ENCODE measurements around the gene AMBRA1.

The AMBRA1 gene, protein sequence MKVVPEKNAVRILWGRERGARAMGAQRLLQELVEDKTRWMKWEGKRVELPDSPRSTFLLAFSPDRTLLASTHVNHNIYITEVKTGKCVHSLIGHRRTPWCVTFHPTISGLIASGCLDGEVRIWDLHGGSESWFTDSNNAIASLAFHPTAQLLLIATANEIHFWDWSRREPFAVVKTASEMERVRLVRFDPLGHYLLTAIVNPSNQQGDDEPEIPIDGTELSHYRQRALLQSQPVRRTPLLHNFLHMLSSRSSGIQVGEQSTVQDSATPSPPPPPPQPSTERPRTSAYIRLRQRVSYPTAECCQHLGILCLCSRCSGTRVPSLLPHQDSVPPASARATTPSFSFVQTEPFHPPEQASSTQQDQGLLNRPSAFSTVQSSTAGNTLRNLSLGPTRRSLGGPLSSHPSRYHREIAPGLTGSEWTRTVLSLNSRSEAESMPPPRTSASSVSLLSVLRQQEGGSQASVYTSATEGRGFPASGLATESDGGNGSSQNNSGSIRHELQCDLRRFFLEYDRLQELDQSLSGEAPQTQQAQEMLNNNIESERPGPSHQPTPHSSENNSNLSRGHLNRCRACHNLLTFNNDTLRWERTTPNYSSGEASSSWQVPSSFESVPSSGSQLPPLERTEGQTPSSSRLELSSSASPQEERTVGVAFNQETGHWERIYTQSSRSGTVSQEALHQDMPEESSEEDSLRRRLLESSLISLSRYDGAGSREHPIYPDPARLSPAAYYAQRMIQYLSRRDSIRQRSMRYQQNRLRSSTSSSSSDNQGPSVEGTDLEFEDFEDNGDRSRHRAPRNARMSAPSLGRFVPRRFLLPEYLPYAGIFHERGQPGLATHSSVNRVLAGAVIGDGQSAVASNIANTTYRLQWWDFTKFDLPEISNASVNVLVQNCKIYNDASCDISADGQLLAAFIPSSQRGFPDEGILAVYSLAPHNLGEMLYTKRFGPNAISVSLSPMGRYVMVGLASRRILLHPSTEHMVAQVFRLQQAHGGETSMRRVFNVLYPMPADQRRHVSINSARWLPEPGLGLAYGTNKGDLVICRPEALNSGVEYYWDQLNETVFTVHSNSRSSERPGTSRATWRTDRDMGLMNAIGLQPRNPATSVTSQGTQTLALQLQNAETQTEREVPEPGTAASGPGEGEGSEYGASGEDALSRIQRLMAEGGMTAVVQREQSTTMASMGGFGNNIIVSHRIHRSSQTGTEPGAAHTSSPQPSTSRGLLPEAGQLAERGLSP (N-terminal part only)

DNA sequence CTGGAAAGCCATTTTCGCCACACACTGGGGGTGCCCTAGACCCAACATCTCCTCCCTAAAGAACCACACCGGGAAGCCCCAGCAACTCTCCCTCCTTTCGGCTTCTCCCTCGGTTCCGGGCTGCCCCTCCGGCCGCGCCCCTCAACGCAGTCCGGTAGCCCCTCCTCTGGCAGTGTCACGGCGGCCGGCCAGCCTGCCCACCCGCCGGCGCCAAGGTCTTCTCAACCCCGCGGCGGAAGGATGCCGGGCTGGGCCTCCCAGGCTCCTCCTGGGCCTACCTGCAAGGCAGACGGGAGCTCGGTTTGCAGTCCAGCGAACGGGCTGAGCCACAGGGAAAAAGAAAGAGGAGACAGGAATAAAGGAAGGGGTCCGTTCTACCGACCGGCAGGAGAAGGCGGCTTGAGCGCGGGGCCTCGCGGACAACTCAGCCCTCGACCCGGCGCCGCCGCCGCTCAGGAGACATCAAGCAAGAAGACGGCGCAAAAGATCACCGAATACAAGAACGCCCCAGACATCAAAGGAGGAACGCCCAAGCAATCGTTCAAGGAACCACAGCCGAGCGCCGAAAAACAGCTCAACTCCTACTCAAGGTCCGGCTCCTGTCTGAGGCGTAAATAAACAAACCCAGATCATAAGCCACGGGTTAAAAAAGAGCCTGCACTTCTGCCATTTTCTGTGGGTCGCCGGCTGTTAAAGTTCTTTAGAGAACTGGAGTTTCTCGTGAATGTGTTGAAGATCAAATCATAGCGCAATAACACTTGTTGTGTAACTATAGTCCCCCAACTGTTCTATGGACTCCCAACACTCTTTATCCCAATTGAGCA lies at the start of gene AMBRA1:
TSS of gene AMBRA1 (minus strand) at position 474 of the 824 bp plus-strand sequence. CDS start 45,643 bp downstream, outside the sequence.
- DNase-seq = peak; percentile 99

DNA sequence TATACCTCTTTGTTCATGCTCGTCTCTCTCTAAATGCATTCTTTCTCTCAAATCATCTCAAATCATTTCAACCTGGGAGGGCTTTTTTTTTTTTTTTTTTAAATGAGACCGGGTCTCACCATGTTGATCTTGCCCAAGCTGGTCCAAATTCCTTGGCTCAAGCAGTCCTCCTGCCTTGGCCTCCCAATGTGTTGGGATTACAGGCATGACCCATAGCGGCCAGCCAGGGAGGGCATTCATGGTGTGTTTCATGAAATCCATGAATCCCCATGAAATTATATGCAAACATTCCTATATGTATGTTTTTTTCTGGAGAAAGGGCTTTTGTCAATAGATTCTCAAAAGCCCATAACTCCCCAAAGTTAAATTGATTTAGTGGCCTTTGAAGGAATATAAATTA lies 49.7 kb upstream of the AMBRA1 start:
- DNase-seq = no peak

DNA sequence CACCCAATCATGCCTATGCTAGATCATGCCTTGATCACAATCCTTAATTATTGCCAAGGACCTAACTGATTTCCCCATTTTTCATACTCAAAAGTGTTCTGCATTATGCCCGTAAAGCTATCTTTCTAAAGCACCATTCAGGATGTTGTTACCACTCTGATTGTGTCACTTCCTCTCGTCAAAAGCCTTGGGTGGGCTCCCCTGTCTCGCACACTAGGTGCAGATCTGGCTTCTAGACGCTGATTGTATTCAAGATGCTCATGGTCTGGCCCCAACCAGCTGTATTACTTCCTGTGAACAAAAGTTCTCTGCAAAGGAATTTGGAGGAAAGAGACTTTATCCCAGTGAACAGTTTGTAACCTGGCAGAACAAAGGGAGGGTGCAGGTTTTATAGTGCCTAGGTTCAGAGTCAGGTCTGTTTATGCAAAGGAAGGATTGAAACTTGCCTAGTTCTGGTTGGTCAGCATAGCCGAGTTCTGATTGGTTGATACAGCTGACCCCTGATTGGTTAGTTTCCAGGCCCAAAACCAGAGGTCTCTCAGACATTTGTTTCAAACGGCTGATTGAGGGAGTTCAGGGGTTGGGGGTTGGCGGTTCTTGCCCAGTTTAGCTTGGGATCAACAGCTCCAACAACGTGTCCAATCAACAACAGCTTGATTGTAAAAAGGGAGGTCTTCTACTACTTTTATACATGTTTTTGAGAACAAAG lies 49.0 kb upstream of the AMBRA1 start:
- DNase-seq = no peak

DNA sequence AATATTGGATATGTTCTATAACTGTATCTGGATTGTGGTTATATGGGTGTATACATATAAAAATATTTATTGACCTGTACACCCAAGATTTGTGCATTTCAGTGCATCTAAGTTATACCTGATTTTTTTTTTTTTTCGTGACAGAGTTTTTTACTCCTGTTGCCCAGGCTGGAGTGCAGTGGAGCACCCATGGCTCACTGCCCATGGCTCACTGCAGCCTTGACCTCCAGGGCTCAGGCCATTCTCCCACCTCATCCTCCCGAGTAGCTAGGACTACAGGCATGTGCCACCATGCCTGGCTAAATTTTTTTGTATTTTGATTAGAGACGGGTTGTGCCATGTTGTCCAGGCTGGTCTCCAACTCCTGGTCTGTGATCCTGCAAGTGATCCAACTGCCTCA lies 47.8 kb upstream of the AMBRA1 start:
- no peak for DNase-seq

DNA sequence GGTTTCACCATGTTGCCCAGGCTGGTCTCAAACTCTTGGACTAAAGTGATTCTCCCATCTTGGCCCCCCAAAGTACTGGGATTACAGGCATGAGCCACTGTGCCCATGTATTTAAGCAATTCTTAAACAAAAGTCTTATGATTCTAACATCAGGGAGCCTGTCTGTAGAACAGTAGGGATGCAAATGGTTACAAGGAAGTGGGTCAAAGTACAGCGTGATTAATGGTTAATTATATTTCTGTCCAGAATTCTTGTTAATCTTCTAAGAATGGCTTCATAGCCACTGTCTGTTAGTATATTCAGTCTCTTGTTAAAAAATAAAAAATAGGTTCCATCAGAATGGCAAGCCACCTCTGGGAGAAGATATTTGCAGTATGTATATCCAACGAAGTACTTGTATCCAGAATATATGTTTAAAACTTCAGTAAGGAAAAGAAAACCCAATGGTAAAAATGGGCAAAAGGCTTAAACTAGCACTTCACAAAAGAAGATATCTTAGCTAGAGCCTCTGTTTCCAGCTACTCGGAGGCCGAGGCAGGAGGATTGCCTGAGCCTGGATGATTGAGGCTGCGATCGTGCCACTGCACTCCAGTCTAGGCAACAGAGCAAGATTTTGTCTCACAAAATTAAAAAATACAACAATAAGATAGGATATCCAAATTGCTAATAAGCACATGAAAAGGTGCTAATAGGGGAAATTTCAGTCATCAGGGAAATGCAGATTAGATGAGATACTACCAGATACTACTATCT lies 46.4 kb upstream of the AMBRA1 start:
- DNase-seq = no peak

DNA sequence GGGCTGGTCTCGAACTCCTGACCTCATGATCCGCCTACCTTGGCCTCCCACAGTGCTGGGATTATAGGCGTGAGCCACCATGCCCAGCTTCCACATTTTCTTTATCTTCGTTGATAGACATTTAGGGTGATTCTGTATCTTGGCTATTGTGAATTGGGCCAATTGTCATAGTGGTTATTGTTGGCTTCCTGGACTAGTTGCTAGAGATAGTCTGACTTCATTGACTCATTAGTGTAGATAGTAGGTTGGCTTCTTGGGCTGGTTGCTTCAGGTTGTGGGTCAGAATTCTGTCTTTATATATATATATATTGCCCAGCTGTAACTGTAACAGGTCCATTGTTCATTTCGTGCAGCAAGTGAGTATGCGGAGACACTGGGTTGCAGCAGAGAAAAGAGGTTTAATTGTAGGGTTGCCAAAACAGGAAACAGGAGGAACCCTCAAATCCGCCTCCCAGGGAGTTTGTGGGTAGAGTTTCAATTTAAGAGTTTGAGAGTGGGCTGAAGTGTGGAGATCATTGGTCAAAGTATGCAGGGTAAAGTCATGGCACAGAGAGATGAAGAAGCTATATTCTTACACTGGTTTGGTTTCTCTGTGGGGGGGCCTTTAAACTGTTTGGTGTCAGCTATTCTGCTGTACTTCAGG lies 45.5 kb upstream of the AMBRA1 start:
- no peak for DNase-seq

DNA sequence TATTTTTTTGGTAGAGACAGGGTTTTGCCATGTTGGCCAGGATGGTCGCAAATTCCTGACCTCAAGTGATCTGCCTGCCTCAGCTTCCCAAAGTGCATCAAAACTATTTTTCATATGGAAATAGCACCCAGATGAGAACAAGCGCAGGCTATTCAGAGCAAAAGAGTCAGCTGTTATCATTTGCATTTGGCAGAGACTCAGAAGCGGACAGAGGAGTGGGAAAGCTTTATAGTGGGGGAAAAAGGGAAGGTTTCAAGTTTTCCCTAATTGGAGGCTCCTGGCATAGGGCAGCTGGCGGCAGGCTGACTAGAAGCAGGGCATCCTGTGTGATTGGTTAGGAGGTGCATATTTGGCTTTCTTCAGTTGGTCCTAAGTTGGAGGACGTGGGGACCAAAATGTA lies 43.7 kb upstream of the AMBRA1 start:
- no peak for DNase-seq

DNA sequence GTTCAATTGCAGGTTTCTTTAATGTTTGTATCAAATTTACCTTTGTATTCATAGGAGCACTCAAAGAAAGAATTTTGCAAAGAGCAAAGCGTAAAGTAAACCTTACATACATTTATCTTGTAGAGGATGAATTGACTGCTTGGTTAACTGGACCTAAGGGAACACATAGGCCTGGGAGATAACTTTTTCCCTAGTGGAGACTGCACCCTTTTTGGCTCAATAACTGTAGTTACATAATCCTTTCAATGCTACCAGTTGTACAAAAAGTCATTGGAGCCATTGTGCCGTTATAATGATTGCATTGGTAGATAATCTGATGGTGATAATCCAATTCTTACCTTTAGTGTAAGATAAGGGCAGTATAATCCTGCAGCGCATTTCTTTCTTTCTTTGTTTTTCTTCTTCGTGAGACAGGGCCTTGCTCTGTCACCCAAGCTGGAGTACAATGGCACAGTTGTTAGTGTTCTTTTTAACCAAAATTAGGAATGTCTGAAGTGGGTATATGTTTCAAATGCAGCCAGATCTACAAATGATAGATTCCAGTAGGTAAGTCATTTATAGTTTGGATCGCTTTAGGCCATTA lies 41.8 kb upstream of the AMBRA1 start:
- DNase-seq = no peak

DNA sequence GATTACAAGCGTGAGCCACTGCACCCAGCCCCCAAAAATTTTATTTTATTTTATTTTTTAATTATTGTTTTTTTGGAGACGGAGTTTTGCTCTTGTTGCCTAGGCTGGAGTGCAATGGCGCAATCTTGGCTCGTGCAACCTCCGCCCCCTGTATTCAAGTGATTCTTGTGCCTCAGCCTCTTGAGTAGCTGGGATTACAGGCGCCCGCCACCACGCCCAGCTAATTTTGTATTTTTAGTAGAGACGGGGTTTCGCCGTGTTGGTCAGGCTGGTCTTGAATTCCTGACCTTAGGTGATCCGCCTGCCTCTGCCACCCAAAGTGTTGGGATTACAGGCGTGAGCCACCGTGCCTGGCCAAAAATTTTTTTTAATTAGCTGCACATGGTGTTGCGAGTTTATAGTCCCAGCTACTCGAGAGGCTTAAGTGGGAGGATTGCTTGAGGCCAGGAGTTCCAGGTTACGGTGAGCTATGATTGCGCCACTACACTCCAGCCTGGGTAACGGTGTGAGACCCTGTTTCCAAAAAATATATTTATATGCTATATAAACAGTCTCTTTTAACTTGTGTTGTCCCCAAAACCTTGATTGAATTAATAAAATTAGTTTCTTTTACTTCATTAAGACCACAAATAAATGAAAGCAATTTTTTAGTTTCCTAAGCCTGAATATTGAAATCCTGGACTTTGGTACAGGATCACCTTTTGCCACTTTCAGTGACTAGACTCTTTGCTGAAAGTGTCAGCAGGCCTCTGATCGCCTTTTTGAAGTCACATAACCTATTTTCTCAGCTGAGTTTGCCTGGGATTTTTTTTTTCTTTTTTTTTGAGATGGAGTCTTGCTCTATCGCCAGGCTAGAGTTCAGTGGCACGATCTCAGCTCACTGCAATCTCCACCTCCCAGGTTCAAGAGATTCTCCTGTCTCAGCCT lies 39.7 kb upstream of the AMBRA1 start:
- DNase-seq = no peak

DNA sequence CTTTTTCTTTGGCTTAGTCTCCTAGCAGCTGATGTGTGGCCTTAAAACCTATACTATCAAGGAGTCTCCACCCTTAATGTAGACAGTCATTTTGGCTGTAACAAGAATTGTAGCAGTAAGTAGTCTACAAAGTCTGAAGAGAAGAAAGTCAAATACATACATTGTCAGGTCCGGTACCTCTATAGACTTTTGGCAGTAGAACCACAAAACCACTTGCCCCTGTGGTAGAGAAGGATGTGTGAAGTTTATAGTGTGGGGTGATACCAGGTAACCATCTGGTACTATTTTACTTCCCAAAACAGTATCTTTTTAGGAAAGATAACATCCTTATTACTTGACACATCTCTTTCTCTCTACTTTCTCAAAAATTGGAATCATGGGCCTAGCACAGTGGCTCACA lies 38.7 kb upstream of the AMBRA1 start:
- no peak for DNase-seq

DNA sequence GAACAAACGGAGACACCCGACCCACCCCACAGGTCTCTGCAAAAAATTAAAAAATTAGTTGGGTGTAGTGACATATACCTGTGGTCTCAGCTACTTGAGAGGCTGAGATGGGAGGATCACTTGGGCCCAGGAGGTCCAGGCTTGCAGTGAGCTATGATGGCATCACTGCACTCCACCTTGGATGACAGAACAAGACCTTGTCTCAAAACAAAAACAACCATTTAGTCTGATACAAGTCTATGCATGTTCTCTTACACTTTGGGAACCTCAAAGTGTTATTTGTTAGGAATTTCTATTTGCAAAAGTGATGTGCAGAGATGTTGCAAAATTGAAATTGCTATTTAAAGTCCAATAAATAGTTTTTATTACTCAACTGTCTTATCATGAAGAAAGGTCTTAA lies 37.9 kb upstream of the AMBRA1 start:
- no peak for DNase-seq

DNA sequence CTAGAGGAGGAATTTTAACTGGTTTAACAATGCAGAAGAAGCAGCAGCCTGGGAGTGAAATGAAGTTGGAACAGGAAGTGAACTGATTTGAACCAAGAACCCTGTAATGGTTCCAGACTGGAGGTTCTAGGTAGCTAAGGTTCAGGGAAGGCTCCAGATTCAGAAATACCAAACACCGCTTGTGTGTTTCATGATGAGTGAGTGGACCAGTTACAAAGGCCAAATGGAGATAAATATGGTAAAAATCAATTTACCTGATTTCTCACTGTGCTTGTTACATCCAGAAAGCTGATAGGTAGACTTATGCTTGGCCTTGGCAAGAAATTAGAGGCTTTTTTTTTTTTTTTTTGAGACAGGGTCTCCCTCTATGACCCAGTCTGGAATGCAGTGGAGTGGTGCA lies 36.4 kb upstream of the AMBRA1 start:
- DNase-seq = no peak

DNA sequence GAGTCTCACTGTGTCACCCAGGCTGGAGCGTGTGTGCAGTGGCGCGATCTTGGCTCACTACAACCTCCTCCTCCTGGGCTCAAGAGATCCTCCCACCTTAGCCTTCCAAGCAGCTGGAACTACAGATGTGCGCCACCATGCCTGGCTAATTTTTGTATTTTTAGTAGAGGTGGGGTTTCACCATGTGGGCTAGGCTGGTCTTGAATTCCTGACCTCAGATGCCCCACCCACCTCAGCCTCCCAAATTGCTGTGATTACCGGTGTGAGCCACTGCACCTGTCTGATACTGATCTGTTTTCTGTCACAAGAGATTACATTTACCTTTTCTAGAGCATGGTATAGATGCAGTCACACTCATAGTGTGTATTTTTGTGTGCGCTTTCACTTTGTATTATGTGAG lies 35.1 kb upstream of the AMBRA1 start:
- DNase-seq = no peak

DNA sequence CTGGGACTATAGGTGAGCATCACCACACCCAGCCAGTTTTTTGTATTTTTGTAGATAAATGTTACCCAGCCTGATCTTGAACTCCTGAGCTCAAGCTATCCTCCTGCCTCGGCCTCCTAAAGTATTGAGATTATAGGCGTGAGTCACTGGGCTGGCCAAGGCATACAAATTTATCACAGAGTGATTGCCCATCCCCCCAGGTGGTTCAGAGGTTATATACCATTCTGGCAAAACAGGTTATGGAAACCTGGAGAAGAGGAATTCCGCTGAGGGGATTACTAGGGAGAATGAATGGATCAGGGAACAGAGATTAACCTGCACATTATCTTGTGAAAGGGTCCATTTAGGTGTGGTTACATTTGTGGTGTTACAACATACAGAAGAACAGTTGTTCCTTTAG lies 31.6 kb upstream of the AMBRA1 start:
- no peak for DNase-seq

DNA sequence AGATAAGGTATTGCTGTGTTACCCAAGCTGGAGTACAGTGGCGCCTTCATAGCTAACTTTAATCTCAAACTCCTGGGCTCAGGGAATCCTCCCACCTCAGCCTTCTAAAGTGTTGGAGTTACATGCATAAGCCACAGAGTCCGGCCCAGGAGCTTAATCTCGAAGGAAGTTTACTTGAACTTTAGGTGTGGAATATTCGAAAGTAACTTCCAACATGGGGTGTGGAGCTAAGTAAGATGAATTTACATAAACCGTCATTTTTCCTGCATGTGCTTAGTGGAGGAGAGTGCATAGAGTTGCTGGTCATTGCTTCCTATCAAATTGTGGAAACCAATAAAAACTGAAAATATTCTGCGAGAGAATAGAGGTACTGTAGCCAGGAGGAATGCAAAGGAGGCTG lies 25.0 kb upstream of the AMBRA1 start:
- DNase-seq = no peak

DNA sequence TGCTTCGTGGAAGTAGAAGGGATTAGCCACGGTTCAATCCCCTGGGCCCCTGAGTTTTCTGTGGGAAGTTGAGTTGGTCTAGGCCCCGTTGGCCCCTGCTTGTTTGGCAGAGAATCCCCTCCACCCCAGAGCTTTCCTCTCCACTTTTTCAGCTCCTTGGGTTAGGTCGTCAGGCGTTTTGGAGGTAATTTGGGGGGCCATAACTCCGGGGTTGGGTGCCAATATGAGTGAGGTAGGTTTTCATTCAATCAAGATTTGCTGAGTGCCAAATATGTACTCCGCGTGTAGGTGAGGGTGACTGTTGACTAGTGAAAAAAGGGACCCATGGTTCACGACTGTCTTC lies 24.1 kb upstream of the AMBRA1 start:
- DNase-seq = no peak

DNA sequence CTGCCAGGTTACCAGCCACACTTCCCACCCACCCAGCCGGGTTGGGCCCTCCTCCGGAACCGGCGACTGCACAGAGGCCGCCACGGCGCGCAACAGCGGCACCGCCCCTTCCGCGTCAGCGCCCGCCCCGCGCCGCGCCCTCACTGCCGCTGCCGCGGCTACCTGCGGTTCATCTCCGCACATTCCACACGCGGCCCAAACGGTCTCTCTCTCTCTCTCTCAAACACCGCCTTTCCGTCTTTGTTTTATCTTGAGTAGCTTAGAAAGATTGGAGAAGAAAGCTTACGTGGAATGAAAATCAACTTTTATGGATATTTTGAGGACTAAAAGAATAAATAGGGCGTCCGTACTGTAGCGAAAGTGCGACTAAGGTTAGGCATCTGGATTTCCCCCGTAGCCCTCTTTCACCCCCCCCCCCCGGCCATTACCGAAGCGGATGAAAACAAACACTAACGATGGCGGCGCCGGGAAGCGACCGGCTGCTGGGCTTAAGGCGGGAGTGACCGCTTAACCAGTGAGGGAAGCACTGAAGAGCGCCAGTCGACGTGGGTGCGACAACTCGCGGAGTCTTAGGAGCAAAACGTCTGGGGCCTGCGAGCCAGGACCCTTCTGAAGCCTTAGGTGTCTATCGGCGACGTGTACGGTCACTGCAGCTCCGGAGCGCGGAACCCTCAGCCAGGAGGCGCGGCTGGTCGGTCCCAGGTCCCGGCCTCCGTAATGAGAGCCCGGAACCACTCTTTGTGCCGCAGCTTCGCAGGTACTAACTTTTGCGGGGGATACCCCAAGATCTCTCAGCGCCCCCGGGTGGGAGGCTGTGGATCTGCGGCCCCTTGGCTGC lies 23.5 kb upstream of the AMBRA1 start, which contains the start of the genes ATG13 and HARBI1:
TSS of gene ATG13 (plus strand) at position 420 of the 838 bp plus-strand sequence. CDS start 26,739 bp downstream, outside the sequence.
TSS of gene HARBI1 (minus strand) at position 94 of the 838 bp plus-strand sequence. CDS start 990 bp downstream, outside the sequence.
- peak; percentile 99 for DNase-seq
